IPS-20b (cell line): ENCODE results near the gene CFAP69.
A peak's percentile ranks its signal among the peaks of the same experiment; 100 is the strongest.
"Not testable (repeated sequence)": the region's sequence is repeated elsewhere in the genome, so short reads cannot be mapped to it uniquely, and the experiment has no call there.

Experiments
- H3K27ac ChIP-seq: one replicate; pipeline ENCODE4 v1.5.1; 2013; ENCODE audit warnings: low read length
- H3K27me3 ChIP-seq: 2 replicates; pipeline ENCODE4 v1.6.1; 2013; ENCODE audit warnings: mild to moderate bottlenecking, low read length, inconsistent platforms; ENCODE audit not compliant: insufficient read depth
- H3K36me3 ChIP-seq: 2 replicates; pipeline ENCODE4 v1.6.1; 2013; ENCODE audit warnings: low read depth, mild to moderate bottlenecking, inconsistent platforms, low read length, moderate library complexity; ENCODE audit not compliant: insufficient read depth
- H3K4me1 ChIP-seq: 2 replicates; pipeline ENCODE4 v1.6.1; 2013; ENCODE audit warnings: mild to moderate bottlenecking, control low read depth, inconsistent platforms, low read length, moderate library complexity; ENCODE audit not compliant: insufficient read depth
- H3K4me3 ChIP-seq: 2 replicates; pipeline ENCODE4 v1.5.1; 2013; ENCODE audit warnings: mild to moderate bottlenecking, low read length, inconsistent platforms
- H3K9ac ChIP-seq: 2 replicates; pipeline ENCODE4 v1.6.1; 2013; ENCODE audit warnings: low read depth, mild to moderate bottlenecking, inconsistent platforms, low read length, moderate library complexity
- H3K9me3 ChIP-seq: 2 replicates; pipeline ENCODE4 v1.6.1; 2013; ENCODE audit warnings: mild to moderate bottlenecking, low read depth, low read length, inconsistent platforms; ENCODE audit not compliant: insufficient read depth

The CFAP69 gene

GRCh38 chr7:90320418-90320800 is 75.4 kb downstream of the CFAP69 start:
- Histone ChIP-seq H3K4me1 (peaks cover 7% of the 10 kb centered on the region; the same call in 1 of the 2 replicates), H3K36me3 (no peaks in the 10 kb centered on the region), H3K27me3 (peaks cover 55% of the 10 kb centered on the region), H3K27ac (no peak overlapping the region), H3K4me3 (peak overlapping the region; percentile 71), H3K9me3 (no peaks in the 10 kb centered on the region), H3K9ac (no peak overlapping the region)

DNA sequence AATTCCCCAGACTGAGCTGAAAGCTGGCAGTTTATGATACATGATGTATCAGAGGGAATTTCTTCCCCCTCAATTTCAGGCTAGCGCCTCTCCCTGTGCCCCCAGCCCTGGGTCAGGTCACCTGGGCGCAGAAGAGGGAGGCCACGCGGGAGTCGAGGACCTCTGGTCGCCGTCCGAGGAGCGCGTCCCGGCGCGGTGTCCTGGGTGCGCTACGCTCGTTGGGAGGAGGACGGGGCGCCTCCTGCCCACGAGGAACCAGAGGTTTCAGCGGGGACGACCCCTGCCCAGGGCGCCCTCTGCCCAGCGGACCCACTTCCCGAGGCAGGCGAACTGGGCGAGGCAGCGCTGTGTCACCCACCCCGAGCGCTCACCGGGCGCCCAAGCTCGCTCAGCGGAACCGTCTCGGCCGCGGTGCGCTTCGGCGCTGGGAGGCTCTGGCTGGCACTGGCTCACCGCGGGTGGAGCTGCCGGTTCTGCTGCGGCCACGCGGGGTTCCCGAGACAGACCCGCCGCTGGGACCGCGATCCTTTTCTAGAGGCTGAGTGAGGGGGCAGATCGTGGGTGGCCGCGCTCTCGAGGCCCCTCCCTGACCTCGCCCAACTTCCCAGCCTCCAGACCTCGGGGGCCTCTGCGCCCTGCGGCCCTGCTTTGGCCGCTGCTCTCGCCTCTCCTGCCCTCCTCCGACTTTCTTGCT is 76.0 kb downstream of the CFAP69 start, which contains the start of gene FAM237B:
FAM237B (minus strand) TSS at position 504 of the 694 bp plus-strand sequence. CDS start 1,556 bp downstream, outside the sequence.
- Histone ChIP-seq H3K27ac (no peak within 1 kb of the TSS), H3K36me3 (no peaks in the 10 kb centered on the region), H3K9me3 (no peaks in the 10 kb centered on the region), H3K4me3 (peak within 1 kb of the TSS; percentile 71), H3K9ac (no peak within 1 kb of the TSS), H3K27me3 (peaks cover 55% of the 10 kb centered on the region), H3K4me1 (peaks cover 7% of the 10 kb centered on the region; the same call in 1 of the 2 replicates)

DNA sequence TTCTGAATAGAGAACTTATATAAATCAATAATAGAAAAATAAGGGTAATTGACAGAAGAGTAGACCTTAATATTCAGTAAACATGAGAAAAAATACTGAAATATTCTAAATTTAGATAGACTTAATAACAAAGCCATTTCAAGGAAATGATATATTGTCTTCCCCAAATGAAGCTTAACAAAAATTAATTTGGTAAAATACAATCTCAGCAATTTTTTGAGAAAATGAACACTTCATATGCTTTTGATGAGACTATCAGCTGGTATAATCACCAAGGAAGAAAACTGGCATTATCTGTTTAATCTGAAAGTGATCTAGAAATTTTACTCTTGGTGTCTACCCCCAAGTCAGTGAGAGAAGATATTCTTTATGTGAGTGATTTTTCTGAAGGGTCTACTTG is 77.9 kb downstream of the CFAP69 start:
- no peak overlapping the region for H3K4me3 ChIP-seq
- H3K9me3 ChIP-seq: no peaks in the 10 kb centered on the region
- H3K36me3 ChIP-seq: no peaks in the 10 kb centered on the region
- H3K4me1 ChIP-seq: no peaks in the 10 kb centered on the region
- H3K9ac ChIP-seq: no peak overlapping the region
- H3K27me3 ChIP-seq: peaks cover 55% of the 10 kb centered on the region
- no peak overlapping the region for H3K27ac ChIP-seq

GRCh38 chr7:90326500-90326899 is 81.5 kb downstream of the CFAP69 start:
- Histone ChIP-seq H3K36me3 (no peaks in the 10 kb centered on the region), H3K4me3 (no peak overlapping the region), H3K27me3 (peaks cover 25% of the 10 kb centered on the region), H3K9ac (no peak overlapping the region), H3K9me3 (no peaks in the 10 kb centered on the region), H3K27ac (no peak overlapping the region), H3K4me1 (no peaks in the 10 kb centered on the region)

GRCh38 chr7:90334193-90334843 is 89.3 kb downstream of the CFAP69 start:
- Histone ChIP-seq H3K36me3 (no peaks in the 10 kb centered on the region), H3K4me3 (no peak overlapping the region), H3K4me1 (0 out of 2 replicates have a peak, but pooled peaks cover 3% of the 10 kb centered on the region), H3K27me3 (no peaks in the 10 kb centered on the region), H3K9ac (no peak overlapping the region), H3K27ac (no peak overlapping the region), H3K9me3 (no peaks in the 10 kb centered on the region)

DNA sequence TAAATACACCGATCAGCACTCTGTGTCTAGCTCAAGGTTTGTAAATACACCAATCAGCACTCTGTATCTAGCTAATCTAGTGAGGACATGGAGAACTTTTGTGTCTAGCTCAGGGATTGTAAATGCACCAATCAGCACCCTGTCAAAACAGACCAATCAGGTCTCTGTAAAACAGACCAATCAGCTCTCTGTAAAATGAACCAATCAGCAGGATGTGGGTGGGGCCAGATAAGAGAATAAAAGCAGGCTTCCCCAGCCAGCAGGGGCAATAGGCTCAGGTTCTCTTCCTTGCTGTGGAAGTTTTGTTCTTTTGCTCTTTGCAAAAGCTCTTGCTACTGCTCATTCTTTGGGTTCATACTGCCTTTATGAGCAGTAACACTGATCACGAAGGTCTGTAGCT is 90.0 kb downstream of the CFAP69 start:
- H3K4me3 ChIP-seq, H3K27me3 ChIP-seq, H3K36me3 ChIP-seq, H3K27ac ChIP-seq, H3K9ac ChIP-seq, H3K9me3 ChIP-seq, H3K4me1 ChIP-seq: not testable (repeated sequence)

DNA sequence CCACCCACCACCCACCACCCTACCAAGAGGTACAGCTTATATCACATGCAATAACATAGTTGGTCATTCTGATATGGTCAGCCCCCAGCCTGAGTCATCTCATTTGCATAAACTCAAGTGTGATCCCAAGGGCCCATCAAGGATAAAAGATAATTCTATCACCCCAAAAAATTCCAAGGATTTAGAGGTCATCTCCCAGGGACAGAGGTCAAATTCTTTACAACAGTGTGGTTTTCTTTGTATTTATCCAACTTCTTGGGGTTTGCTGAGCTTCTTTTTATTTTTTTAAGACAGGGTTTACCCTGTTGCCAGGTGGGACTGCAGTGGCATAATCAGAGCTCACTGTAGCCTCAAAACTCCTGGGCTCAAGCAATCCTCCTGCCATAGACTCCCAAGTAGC is 92.1 kb downstream of the CFAP69 start:
- Histone ChIP-seq H3K27me3 (no peaks in the 10 kb centered on the region), H3K4me1 (0 out of 2 replicates have a peak, but pooled peaks cover 2% of the 10 kb centered on the region), H3K4me3 (no peak overlapping the region), H3K9ac (no peak overlapping the region), H3K27ac (no peak overlapping the region), H3K9me3 (no peaks in the 10 kb centered on the region), H3K36me3 (no peaks in the 10 kb centered on the region)

DNA sequence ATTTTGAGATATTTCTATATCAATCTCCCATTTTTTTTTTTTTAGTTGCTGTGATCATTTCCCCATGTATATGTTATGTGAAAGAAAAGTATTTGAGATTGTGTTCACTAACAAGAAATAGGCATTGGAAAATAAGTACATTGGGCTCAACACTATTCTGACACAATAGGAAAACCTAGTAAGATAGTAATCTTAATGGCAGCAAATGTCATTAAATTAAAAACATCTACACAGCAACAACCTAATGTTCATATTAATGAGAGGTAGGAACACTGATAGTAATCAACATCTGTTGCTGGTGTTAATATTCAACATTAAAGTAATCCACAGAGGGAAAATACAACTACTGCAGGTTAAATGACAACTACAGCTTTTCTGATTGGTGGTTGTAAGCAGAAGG is 100.0 kb downstream of the CFAP69 start:
- Histone ChIP-seq H3K27me3 (no peaks in the 10 kb centered on the region), H3K4me3 (peak overlapping the region; percentile 99; the same call in 1 of the 2 replicates), H3K4me1 (no peaks in the 10 kb centered on the region), H3K36me3 (no peaks in the 10 kb centered on the region), H3K9me3 (no peaks in the 10 kb centered on the region), H3K27ac (no peak overlapping the region), H3K9ac (no peak overlapping the region)

DNA sequence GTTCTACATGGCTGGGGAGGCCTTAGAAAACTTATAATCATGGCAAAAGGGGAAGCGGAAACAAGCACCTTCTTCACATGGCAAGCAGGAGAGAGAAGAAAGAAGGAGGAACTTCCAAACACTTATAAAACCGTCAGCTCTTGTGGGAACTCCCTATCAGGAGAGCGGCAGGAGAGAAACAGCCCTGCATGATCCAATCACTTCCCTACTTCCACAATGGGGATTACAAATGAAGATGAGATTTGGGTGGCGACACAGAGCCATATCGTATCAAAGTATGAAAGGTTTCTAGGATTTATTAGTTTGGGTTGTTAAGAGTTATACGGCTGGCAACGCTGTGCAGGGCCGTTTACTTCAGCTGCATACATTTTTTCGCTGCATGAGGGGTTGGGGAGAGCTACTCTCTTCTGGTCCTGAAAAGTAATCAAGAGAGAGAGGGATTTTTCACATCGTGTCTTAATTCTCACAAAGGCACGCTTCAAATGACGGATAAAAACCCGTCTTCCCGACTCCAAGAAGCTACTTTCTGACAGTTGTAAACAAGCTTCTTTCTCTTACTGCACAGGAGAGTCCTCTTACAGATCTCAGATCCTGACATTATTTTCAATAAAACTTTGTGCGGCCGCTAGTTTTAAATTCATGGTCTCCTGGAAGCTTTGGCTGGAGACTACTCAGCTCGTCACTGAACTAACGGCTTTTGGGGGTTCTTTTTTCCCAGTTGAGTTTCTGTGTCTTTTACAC is 100.8 kb downstream of the CFAP69 start:
- no peaks in the 10 kb centered on the region for H3K4me1 ChIP-seq
- H3K4me3 ChIP-seq: peak overlapping the region; percentile 99
- H3K27me3 ChIP-seq: no peaks in the 10 kb centered on the region
- H3K9me3 ChIP-seq: no peaks in the 10 kb centered on the region
- H3K27ac ChIP-seq: peak overlapping the region; percentile 35
- peak overlapping the region; percentile 96 for H3K9ac ChIP-seq
- no peaks in the 10 kb centered on the region for H3K36me3 ChIP-seq

DNA sequence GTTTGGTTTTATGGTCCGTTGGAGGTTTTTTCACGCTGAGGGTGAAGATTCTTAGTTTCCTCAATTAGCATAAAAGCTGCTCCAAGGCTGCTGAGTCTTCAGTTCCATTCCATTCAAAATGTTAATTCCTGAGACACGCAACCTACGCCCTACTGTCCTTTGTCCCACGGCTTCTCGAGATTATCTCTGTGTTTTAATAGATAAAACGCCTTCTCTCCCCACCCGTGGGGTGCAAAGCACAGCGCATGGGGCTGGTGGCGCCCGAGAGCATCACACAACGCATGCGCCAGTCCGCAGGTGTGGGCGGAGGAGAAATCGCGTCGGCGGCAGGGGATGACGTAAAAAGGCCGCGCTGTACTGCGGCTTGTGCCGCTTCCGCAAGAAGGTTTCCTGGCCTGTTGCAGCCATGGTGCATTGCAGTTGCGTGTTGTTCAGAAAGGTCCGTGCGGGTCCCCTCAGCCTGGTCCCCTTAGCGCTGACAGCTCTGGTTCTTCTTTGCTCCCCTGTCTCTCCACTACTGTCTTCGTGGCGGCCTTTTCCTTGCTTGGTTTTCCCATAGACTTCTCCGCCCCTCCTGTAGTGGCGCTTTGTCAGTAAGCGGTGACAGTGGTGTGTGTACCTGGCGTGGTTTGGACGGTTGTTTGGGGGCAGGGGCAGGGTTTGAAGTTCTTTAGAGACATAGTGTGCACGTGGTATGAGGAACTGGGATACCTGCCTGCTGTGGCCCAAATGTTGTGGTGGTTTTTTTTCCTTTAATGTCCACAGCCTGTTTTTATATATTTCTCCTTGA is 101.6 kb downstream of the CFAP69 start, which contains the start of gene GTPBP10:
GTPBP10 (plus strand) TSS at position 381 of the 790 bp plus-strand sequence; CDS start at position 407, 26 bp downstream.
- Histone ChIP-seq H3K27me3 (no peaks in the 10 kb centered on the region), H3K27ac (peak within 1 kb of the TSS; percentile 38), H3K9me3 (no peaks in the 10 kb centered on the region), H3K4me3 (peak within 1 kb of the TSS; percentile 99), H3K9ac (peak within 1 kb of the TSS; percentile 96), H3K36me3 (no peaks in the 10 kb centered on the region), H3K4me1 (no peaks in the 10 kb centered on the region)

GRCh38 chr7:90347759-90348158 is 102.8 kb downstream of the CFAP69 start:
- Histone ChIP-seq H3K27ac (no peak overlapping the region), H3K4me3 (peak overlapping the region; percentile 99), H3K4me1 (no peaks in the 10 kb centered on the region), H3K9ac (peak overlapping the region; percentile 96; the same call in 1 of the 2 replicates), H3K9me3 (no peaks in the 10 kb centered on the region), H3K27me3 (no peaks in the 10 kb centered on the region), H3K36me3 (no peaks in the 10 kb centered on the region)
